Stimulated activated CD8-positive, alpha-beta memory T cell treated with anti-CD3 and anti-CD28 coated beads, Interleukin-15, amount 100 ng/mL, for 4 hours (primary cell): ENCODE measurements around the gene VPS50.
"Not testable (repeated sequence)": the region's sequence is repeated elsewhere in the genome, so short reads cannot be mapped to it uniquely, and the experiment has no call there.

ENCODE experiments used
- DNase-seq, 2 donors: peaks; one replicate each; pipeline ENCODE4 v3.0.0-alpha.2; 2020; ENCODE audit warnings: low read depth in 2 of 2

The VPS50 gene

GRCh38 chr7:93332172-93332571 lies 100.0 kb downstream of the VPS50 start:
- DNase-seq, result no peak

- DNase-seq, result no peak
Observed at GRCh38 chr7:93337052-93337451, 104.9 kb downstream of the VPS50 start.

- DNase-seq, result not testable (repeated sequence)
Observed at GRCh38 chr7:93342178-93342577, 110.0 kb downstream of the VPS50 start.

- no peak for DNase-seq
Observed at GRCh38 chr7:93350338-93350737, 118.2 kb downstream of the VPS50 start.

- no peak for DNase-seq
Observed at GRCh38 chr7:93352881-93353280, 120.7 kb downstream of the VPS50 start.

GRCh38 chr7:93354815-93355214 lies 122.6 kb downstream of the VPS50 start:
- no peak for DNase-seq

GRCh38 chr7:93359520-93360198 lies 127.5 kb downstream of the VPS50 start:
- no peak for DNase-seq

GRCh38 chr7:93361853-93362252 lies 129.7 kb downstream of the VPS50 start:
- no peak for DNase-seq

GRCh38 chr7:93364806-93365205 lies 132.6 kb downstream of the VPS50 start:
- no peak for DNase-seq

- DNase-seq, result no peak
Observed at GRCh38 chr7:93365341-93365740, 133.2 kb downstream of the VPS50 start.

GRCh38 chr7:93366816-93367215 lies 134.7 kb downstream of the VPS50 start:
- no peak for DNase-seq

GRCh38 chr7:93367254-93367653 lies 135.1 kb downstream of the VPS50 start:
- no peak for DNase-seq

- DNase-seq, result not testable (repeated sequence)
Observed at GRCh38 chr7:93370937-93371336, 138.8 kb downstream of the VPS50 start.

- no peak for DNase-seq
Observed at GRCh38 chr7:93373537-93373936, 141.4 kb downstream of the VPS50 start.

GRCh38 chr7:93374345-93374940 lies 142.3 kb downstream of the VPS50 start:
- DNase-seq, result no peak

- no peak for DNase-seq
Observed at GRCh38 chr7:93375603-93376002, 143.4 kb downstream of the VPS50 start.

- DNase-seq, result no peak
Observed at GRCh38 chr7:93378131-93378760, 146.1 kb downstream of the VPS50 start.

GRCh38 chr7:93382362-93382761 lies 150.2 kb downstream of the VPS50 start:
- DNase-seq, result no peak

- no peak for DNase-seq
Observed at GRCh38 chr7:93390660-93391059, 158.5 kb downstream of the VPS50 start.

GRCh38 chr7:93392984-93393383 lies 160.8 kb downstream of the VPS50 start:
- no peak for DNase-seq

- DNase-seq, result no peak
Observed at GRCh38 chr7:93399642-93400041, 167.5 kb downstream of the VPS50 start.

GRCh38 chr7:93402944-93403343 lies 170.8 kb downstream of the VPS50 start:
- no peak for DNase-seq

GRCh38 chr7:93407239-93407638 lies 175.1 kb downstream of the VPS50 start:
- no peak for DNase-seq
